ENCODE measurements around the gene VAV2. TPM values are rescaled to one million over a fixed set of nuclear protein-coding genes. Genes with fewer than 3 reads are reported as not detected.
"Not testable (repeated sequence)": the region's sequence is repeated elsewhere in the genome, so short reads cannot be mapped to it uniquely, and the experiment has no call there.

Gene VAV2
- total RNA-seq, 1 experiment from 2014 or later: 24.7 TPM

DNA sequence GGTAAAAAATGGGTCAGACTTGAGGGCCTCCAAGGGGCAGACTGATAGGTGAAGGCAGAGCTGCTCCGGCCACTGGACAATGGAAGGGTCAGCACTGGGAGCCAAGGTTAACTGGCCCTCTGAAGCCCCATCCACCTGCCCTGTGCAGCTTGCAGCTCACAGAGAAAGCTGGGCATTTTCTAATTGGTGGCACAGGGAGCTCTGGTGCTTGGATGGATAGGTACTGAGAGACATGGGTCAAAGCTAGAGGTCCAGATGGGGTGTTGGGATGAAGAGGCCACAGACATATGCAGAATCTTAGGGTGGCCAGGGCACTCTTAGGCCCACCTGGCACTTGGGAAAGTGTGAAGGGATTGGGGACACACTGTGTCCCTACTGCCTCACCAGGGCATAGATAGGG lies 224.5 kb downstream of the VAV2 start:
- intact Hi-C loops (cut with micrococcal nuclease; ENCODE audit: unreplicated experiment): no loop called here
- ChIA-PET POLR2A (no interaction called here), CTCF (no interaction called here)
- Histone ChIP-seq H3K9me3 (ENCODE audit: control insufficient read depth, insufficient read depth, low read depth, low read length) (no peaks in the 10 kb centered on the region), H3K4me1 (ENCODE audit: control insufficient read depth, insufficient read depth, low read length) (no peaks in the 10 kb centered on the region), H3K27ac (ENCODE audit: low read length) (no peak overlapping the region), H3K27me3 (ENCODE audit: control insufficient read depth, insufficient read depth, low read length) (no peaks in the 10 kb centered on the region), H3K4me3 (ENCODE audit: low read depth in 2 of 2, low read length in 2 of 2) (no peak overlapping the region), H3K36me3 (ENCODE audit: control insufficient read depth, insufficient read depth, low read length) (no peaks in the 10 kb centered on the region)
- no peak for TF ChIP-seq POLR2AphosphoS5 (IDR thresholded peaks at IDR 0.05; ENCODE audit: low read depth, low read length)
- TF ChIP-seq, protein P1, sequence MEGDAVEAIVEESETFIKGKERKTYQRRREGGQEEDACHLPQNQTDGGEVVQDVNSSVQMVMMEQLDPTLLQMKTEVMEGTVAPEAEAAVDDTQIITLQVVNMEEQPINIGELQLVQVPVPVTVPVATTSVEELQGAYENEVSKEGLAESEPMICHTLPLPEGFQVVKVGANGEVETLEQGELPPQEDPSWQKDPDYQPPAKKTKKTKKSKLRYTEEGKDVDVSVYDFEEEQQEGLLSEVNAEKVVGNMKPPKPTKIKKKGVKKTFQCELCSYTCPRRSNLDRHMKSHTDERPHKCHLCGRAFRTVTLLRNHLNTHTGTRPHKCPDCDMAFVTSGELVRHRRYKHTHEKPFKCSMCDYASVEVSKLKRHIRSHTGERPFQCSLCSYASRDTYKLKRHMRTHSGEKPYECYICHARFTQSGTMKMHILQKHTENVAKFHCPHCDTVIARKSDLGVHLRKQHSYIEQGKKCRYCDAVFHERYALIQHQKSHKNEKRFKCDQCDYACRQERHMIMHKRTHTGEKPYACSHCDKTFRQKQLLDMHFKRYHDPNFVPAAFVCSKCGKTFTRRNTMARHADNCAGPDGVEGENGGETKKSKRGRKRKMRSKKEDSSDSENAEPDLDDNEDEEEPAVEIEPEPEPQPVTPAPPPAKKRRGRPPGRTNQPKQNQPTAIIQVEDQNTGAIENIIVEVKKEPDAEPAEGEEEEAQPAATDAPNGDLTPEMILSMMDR (IDR thresholded peaks at IDR 0.05): no peak
- TF ChIP-seq, protein P2, sequence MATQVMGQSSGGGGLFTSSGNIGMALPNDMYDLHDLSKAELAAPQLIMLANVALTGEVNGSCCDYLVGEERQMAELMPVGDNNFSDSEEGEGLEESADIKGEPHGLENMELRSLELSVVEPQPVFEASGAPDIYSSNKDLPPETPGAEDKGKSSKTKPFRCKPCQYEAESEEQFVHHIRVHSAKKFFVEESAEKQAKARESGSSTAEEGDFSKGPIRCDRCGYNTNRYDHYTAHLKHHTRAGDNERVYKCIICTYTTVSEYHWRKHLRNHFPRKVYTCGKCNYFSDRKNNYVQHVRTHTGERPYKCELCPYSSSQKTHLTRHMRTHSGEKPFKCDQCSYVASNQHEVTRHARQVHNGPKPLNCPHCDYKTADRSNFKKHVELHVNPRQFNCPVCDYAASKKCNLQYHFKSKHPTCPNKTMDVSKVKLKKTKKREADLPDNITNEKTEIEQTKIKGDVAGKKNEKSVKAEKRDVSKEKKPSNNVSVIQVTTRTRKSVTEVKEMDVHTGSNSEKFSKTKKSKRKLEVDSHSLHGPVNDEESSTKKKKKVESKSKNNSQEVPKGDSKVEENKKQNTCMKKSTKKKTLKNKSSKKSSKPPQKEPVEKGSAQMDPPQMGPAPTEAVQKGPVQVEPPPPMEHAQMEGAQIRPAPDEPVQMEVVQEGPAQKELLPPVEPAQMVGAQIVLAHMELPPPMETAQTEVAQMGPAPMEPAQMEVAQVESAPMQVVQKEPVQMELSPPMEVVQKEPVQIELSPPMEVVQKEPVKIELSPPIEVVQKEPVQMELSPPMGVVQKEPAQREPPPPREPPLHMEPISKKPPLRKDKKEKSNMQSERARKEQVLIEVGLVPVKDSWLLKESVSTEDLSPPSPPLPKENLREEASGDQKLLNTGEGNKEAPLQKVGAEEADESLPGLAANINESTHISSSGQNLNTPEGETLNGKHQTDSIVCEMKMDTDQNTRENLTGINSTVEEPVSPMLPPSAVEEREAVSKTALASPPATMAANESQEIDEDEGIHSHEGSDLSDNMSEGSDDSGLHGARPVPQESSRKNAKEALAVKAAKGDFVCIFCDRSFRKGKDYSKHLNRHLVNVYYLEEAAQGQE (IDR thresholded peaks at IDR 0.05; ENCODE audit: insufficient read depth in 1 of 2, low read depth in 2 of 2, low read length in 1 of 2): no peak
- TF ChIP-seq TCF7L2 (IDR thresholded peaks at IDR 0.05; ENCODE audit: low read depth, low read length): no peak
- TF ChIP-seq SIN3A (IDR thresholded peaks at IDR 0.05; ENCODE audit: borderline replicate concordance, insufficient read depth, low read depth, low read length): no peak
- no peak for DNase-seq (ENCODE audit: low read depth, low spot score)
- in situ Hi-C loops (cut with HindIII; ENCODE audit: low pct_unique_long_range_greater_than_20kb, low sequenced_read_pairs): no loop called here
- ATAC-seq: no peak
- BruUV-seq (replicated peaks): no TSS peak

DNA sequence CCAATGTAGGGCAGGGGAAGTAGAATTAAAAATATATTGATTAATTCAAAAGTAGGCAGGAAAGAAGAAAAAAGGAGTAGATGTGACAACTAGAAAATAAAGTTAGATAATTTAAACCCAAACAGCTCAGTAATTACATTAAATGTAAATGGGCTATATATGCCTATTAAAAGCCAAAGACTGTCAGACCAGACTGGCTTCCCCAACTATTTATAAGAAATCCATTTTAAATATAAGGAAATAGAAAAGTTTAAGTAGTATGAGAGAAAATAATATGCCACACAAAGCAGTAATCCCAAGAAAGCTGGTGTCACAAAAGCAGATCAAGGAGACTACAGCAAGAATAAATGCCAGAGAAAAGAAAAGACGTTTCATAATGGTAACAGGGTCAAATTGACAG lies 225.1 kb downstream of the VAV2 start:
- H3K4me3 ChIP-seq (ENCODE audit: low read depth in 2 of 2, low read length in 2 of 2): no peak overlapping the region
- BruUV-seq (replicated peaks): no TSS peak
- POLR2A ChIA-PET: no interaction called here
- H3K9me3 ChIP-seq (ENCODE audit: control insufficient read depth, insufficient read depth, low read depth, low read length): no peaks in the 10 kb centered on the region
- TF ChIP-seq SIN3A (IDR thresholded peaks at IDR 0.05; ENCODE audit: borderline replicate concordance, insufficient read depth, low read depth, low read length) (no peak), POLR2AphosphoS5 (IDR thresholded peaks at IDR 0.05; ENCODE audit: low read depth, low read length) (no peak), TCF7L2 (IDR thresholded peaks at IDR 0.05; ENCODE audit: low read depth, low read length) (no peak)
- TF ChIP-seq, protein P1 (IDR thresholded peaks at IDR 0.05): no peak
- TF ChIP-seq, protein P2 (IDR thresholded peaks at IDR 0.05; ENCODE audit: insufficient read depth in 1 of 2, low read depth in 2 of 2, low read length in 1 of 2): no peak
- H3K36me3 ChIP-seq (ENCODE audit: control insufficient read depth, insufficient read depth, low read length): no peaks in the 10 kb centered on the region
- H3K4me1 ChIP-seq (ENCODE audit: control insufficient read depth, insufficient read depth, low read length): no peaks in the 10 kb centered on the region
- H3K27me3 ChIP-seq (ENCODE audit: control insufficient read depth, insufficient read depth, low read length): no peaks in the 10 kb centered on the region
- CTCF ChIA-PET: no interaction called here
- ATAC-seq (no peak), DNase-seq (ENCODE audit: low read depth, low spot score) (no peak)
- H3K27ac ChIP-seq (ENCODE audit: low read length): no peak overlapping the region
- in situ Hi-C loops (cut with HindIII; ENCODE audit: low pct_unique_long_range_greater_than_20kb, low sequenced_read_pairs) (no loop called here), intact Hi-C loops (cut with micrococcal nuclease; ENCODE audit: unreplicated experiment) (no loop called here)

DNA sequence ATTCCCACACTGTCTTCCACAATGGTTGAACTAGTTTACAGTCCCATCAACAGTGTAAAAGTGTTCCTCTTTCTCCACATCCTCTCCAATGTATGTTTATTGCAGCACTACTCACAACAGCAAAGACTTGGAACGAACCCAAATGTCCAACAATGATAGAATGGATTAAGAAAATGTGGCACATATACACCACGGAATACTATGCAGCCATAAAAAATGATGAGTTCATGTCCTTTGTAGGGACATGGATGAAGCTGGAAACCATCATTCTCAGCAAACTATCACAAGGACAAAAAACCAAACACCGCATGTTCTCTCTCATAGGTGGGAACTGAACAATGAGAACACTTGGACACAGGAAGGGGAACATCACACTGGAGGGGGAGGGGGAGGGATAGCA lies 225.9 kb downstream of the VAV2 start:
- intact Hi-C loops (cut with micrococcal nuclease; ENCODE audit: unreplicated experiment); H3K9me3 ChIP-seq (ENCODE audit: control insufficient read depth, insufficient read depth, low read depth, low read length); H3K27ac ChIP-seq (ENCODE audit: low read length); DNase-seq (ENCODE audit: low read depth, low spot score); H3K36me3 ChIP-seq (ENCODE audit: control insufficient read depth, insufficient read depth, low read length); BruUV-seq (replicated peaks); POLR2A ChIA-PET; H3K4me1 ChIP-seq (ENCODE audit: control insufficient read depth, insufficient read depth, low read length); ATAC-seq; H3K27me3 ChIP-seq (ENCODE audit: control insufficient read depth, insufficient read depth, low read length); CTCF ChIA-PET; H3K4me3 ChIP-seq (ENCODE audit: low read depth in 2 of 2, low read length in 2 of 2); in situ Hi-C loops (cut with HindIII; ENCODE audit: low pct_unique_long_range_greater_than_20kb, low sequenced_read_pairs): not testable (repeated sequence)
